CD14-positive monocyte (primary cell): ENCODE measurements around the gene PARD6B. TPM values are rescaled to one million over a fixed set of nuclear protein-coding genes. Genes with fewer than 3 reads are reported as not detected.

ENCODE experiments used
- DNase-seq, 3 donors: peaks; one replicate each; pipeline ENCODE4 v3.0.0-alpha.2; 2011 to 2022
- H2AFZ ChIP-seq: 2 replicates; pipeline ENCODE4 v1.6.0; 2012; ENCODE audit warnings: mild to moderate bottlenecking, low read depth, low read length, inconsistent platforms; ENCODE audit not compliant: insufficient read depth, poor library complexity, severe bottlenecking
- H3K27ac ChIP-seq, 2 donors: 1 replicate in 1 of 2; 2 replicates in 1 of 2; pipeline ENCODE4 v1.5.1; 2012 to 2013; ENCODE audit warnings: low read length in 2 of 2, control low read depth in 1 of 2, inconsistent platforms in 1 of 2, low read depth in 1 of 2, mild to moderate bottlenecking in 1 of 2
- H3K27me3 ChIP-seq, 2 donors: one replicate each; pipeline versions ENCODE4 v1.6.0 to v1.6.1; 2011 to 2013; ENCODE audit warnings: low read length in 2 of 2; ENCODE audit not compliant: control insufficient read depth in 2 of 2, insufficient read depth in 2 of 2
- H3K36me3 ChIP-seq, 2 donors: replicated peaks in 1 of 2; 1 replicate in 1 of 2; 2 replicates in 1 of 2; pipeline versions ENCODE4 v1.5.1 to v1.6.1; 2012 to 2013; ENCODE audit warnings: low read length in 2 of 2, control low read depth in 1 of 2, inconsistent platforms in 1 of 2, mild to moderate bottlenecking in 1 of 2; ENCODE audit not compliant: insufficient read depth in 2 of 2, control insufficient read depth in 1 of 2
- H3K4me1 ChIP-seq, 2 donors: 1 replicate in 1 of 2; 2 replicates in 1 of 2; pipeline versions ENCODE4 v1.5.1 to v1.6.1; 2012 to 2013; ENCODE audit warnings: low read length in 2 of 2, control low read depth in 1 of 2, inconsistent platforms in 1 of 2, mild to moderate bottlenecking in 1 of 2, moderate library complexity in 1 of 2; ENCODE audit not compliant: insufficient read depth in 2 of 2, control insufficient read depth in 1 of 2
- H3K4me2 ChIP-seq: replicated peaks from 2 replicates; pipeline ENCODE3; 2012; ENCODE audit warnings: low read length, moderate library complexity, mild to moderate bottlenecking; ENCODE audit not compliant: poor library complexity, severe bottlenecking; ENCODE audit errors: extremely low read depth
- H3K4me3 ChIP-seq, 3 experiments: fragments of 200-600 bp in 1 of 3; sonication (generic) in 1 of 3; replicated peaks in 1 of 3; 1 replicate in 2 of 3; 2 replicates in 1 of 3; pipeline ENCODE4 v1.5.1; 2011 to 2013; ENCODE audit warnings: low read length in 3 of 3, mild to moderate bottlenecking in 3 of 3, control low read depth in 2 of 3, low read depth in 2 of 3, inconsistent platforms in 1 of 3, moderate library complexity in 1 of 3
- H3K79me2 ChIP-seq: 2 replicates; pipeline ENCODE4 v1.6.0; 2012; ENCODE audit warnings: mild to moderate bottlenecking, control low read depth, inconsistent platforms, low read length, moderate library complexity; ENCODE audit not compliant: insufficient read depth
- H3K9ac ChIP-seq: 2 replicates; pipeline ENCODE4 v1.6.0; 2017; ENCODE audit warnings: low read length, mild to moderate bottlenecking; ENCODE audit not compliant: insufficient read depth, poor library complexity, severe bottlenecking
- H3K9me3 ChIP-seq, 2 donors: replicated peaks in 1 of 2; 1 replicate in 1 of 2; 2 replicates in 1 of 2; pipeline versions ENCODE4 v1.5.1 to v1.6.1; 2012 to 2013; ENCODE audit warnings: low read length in 2 of 2, control low read depth in 1 of 2; ENCODE audit not compliant: control insufficient read depth in 1 of 2, insufficient read depth in 1 of 2
- H4K20me1 ChIP-seq: 2 replicates; pipeline ENCODE4 v1.6.0; 2012; ENCODE audit warnings: mild to moderate bottlenecking, low read length, control low read depth, moderate library complexity; ENCODE audit not compliant: insufficient read depth
- H3K27ac Mint-ChIP-seq, 7 donors: one replicate each; pipeline ENCODE4 v1.8.0; 2020; ENCODE audit warnings: mild to moderate bottlenecking in 7 of 7, mixed read lengths in 7 of 7, moderate library complexity in 6 of 7, inconsistent platforms in 2 of 7
- H3K27me3 Mint-ChIP-seq, 3 donors: one replicate each; pipeline ENCODE4 v1.8.0; 2021 to 2022; ENCODE audit warnings: low read depth in 3 of 3, mild to moderate bottlenecking in 3 of 3, mixed read lengths in 3 of 3, moderate library complexity in 3 of 3, inconsistent platforms in 1 of 3
- H3K36me3 Mint-ChIP-seq, 2 donors: one replicate each; pipeline ENCODE4 v1.8.0; 2020; ENCODE audit warnings: mixed read lengths in 2 of 2, inconsistent platforms in 1 of 2, mild to moderate bottlenecking in 1 of 2
- H3K4me1 Mint-ChIP-seq: one replicate; pipeline ENCODE4 v1.8.0; 2020; ENCODE audit warnings: mild to moderate bottlenecking, mixed read lengths
- H3K4me3 Mint-ChIP-seq, 2 donors: one replicate each; pipeline ENCODE4 v1.8.0; 2020; ENCODE audit warnings: mild to moderate bottlenecking in 2 of 2, mixed read lengths in 2 of 2, moderate library complexity in 1 of 2
- H3K9me3 Mint-ChIP-seq, 7 donors: one replicate each; pipeline ENCODE4 v1.8.0; 2020 to 2022; ENCODE audit warnings: mixed read lengths in 7 of 7, mild to moderate bottlenecking in 6 of 7, moderate library complexity in 6 of 7, inconsistent platforms in 2 of 7
- WGBS: methylation state at CpG from one replicate; pipeline ENCODE4 v1.1.5; 2013; ENCODE audit warnings: missing lambda C conversion rate; ENCODE audit not compliant: insufficient coverage; 5-methylcytosine and 5-hydroxymethylcytosine counted together
- intact Hi-C, 2 donors: fragments of 100-400 bp; cut with micrococcal nuclease; formaldehyde crosslinking; loops; one replicate each; pipeline versions ENCODE4 v1.15.0 to v1.15.1; 2023
- polyA plus RNA-seq, 3 donors: library from polyadenylated mRNA; depleted of rRNA in 1 of 3; unstranded in 2 of 3; stranded (reverse) in 1 of 3; fragments of 300-500 nt in 2 of 3; fragments of >200 nt in 1 of 3; fragmentation: Illumina TruSeq in 2 of 3; gene quantifications; 1 replicate in 2 of 3; 2 replicates in 1 of 3; pipeline ENCODE4 v1.2.3, GENCODE V29; 2012 to 2021
- TF ChIP-seq, protein P1 (sequence below): fragments of 200-600 bp; IDR thresholded peaks from one replicate; pipeline ENCODE4 v1.8.0; 2022; ENCODE audit warnings: antibody characterized with exemption, mild to moderate bottlenecking

Gene PARD6B
- polyA plus RNA-seq, 3 donors = 0.04 to 0.13 (median 0.13) TPM

GRCh38 chr20:50717312-50717711, 14.1 kb upstream of the PARD6B start:
- Histone ChIP-seq H2AFZ (no peak overlapping the region), H3K36me3 (no peaks in the 10 kb centered on the region), H3K79me2 (no peaks in the 10 kb centered on the region), H3K9ac (no peak overlapping the region), H3K9me3 (no peaks in the 10 kb centered on the region), H3K27me3 (no peaks in the 10 kb centered on the region), H3K4me2 (no peak overlapping the region), H3K4me3 (no peak overlapping the region), H3K4me1 (no peaks in the 10 kb centered on the region), H3K27ac (no peak overlapping the region), H4K20me1 (no peaks in the 10 kb centered on the region)
- Mint-ChIP-seq H3K27me3 (peaks cover 3 to 19% (median 11%) of the 10 kb centered on the region in 3 donors), H3K9me3 (no peaks in the 10 kb centered on the region), H3K36me3 (no peaks in the 10 kb centered on the region), H3K27ac (no peak overlapping the region), H3K4me1 (peaks cover 2% of the 10 kb centered on the region), H3K4me3 (no peak overlapping the region)
- no peak for DNase-seq
- intact Hi-C loops = no loop called here
- TF ChIP-seq, protein P1, sequence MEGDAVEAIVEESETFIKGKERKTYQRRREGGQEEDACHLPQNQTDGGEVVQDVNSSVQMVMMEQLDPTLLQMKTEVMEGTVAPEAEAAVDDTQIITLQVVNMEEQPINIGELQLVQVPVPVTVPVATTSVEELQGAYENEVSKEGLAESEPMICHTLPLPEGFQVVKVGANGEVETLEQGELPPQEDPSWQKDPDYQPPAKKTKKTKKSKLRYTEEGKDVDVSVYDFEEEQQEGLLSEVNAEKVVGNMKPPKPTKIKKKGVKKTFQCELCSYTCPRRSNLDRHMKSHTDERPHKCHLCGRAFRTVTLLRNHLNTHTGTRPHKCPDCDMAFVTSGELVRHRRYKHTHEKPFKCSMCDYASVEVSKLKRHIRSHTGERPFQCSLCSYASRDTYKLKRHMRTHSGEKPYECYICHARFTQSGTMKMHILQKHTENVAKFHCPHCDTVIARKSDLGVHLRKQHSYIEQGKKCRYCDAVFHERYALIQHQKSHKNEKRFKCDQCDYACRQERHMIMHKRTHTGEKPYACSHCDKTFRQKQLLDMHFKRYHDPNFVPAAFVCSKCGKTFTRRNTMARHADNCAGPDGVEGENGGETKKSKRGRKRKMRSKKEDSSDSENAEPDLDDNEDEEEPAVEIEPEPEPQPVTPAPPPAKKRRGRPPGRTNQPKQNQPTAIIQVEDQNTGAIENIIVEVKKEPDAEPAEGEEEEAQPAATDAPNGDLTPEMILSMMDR = no peak
- WGBS = no CpG with 5 or more reads among the region's 2 CpGs

DNA sequence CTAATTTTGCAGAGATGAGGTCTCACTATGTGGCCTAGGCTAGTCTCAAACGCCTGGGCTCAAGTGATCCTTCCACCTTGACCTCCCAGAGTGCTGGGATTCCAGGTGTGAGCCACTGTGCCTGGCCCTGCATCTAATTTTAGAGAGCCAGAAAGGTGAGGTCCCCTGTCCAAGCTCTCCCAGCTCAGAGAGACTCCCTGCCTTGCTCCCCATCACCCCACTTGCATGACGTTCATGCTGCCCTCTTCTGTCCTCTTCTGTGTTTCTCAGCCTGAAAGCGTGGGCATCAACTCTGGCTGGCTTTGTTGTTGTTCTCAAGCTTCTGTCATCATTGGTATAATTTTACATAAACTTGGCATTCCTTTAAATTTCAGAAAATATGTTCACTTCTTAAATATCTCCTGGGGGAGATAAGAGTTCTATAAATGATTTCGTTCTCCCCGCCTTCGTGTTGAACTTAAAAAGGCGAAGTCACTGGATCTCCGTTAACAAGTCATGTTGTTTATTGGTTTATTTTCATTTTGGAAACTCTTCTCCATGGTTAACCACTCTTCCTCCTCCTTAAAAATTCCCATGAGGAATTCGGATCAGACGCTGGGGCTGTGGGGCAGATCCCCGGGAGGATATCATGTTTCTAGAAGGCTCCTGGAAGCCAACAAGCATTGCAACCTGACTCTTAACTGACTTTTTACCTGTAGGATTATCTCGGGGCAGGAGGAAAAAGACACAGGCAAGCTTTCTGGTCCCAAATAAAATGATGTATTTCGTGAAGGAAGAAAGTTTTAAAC, 13.2 kb upstream of the PARD6B start:
- TF ChIP-seq, protein P1 = no peak
- no peaks in the 10 kb centered on the region for H4K20me1 ChIP-seq
- no peaks in the 10 kb centered on the region for H3K4me1 ChIP-seq
- H3K27ac Mint-ChIP-seq = no peak overlapping the region
- H3K27me3 ChIP-seq = no peaks in the 10 kb centered on the region
- no peak overlapping the region for H3K27ac ChIP-seq
- H3K9me3 Mint-ChIP-seq = no peaks in the 10 kb centered on the region
- peaks cover 3 to 18% (median 4%) of the 10 kb centered on the region in 3 donors for H3K27me3 Mint-ChIP-seq
- no peaks in the 10 kb centered on the region for H3K9me3 ChIP-seq
- peaks cover 2% of the 10 kb centered on the region for H3K4me1 Mint-ChIP-seq
- 88% methylated on average over 6 of the region's 13 CpGs for WGBS
- H3K79me2 ChIP-seq = no peaks in the 10 kb centered on the region
- DNase-seq = no peak
- no peak overlapping the region for H3K9ac ChIP-seq
- H3K4me3 Mint-ChIP-seq = no peak overlapping the region
- intact Hi-C loops = no loop called here
- no peaks in the 10 kb centered on the region for H3K36me3 Mint-ChIP-seq
- H3K36me3 ChIP-seq = no peaks in the 10 kb centered on the region
- no peak overlapping the region for H3K4me2 ChIP-seq
- H2AFZ ChIP-seq = no peak overlapping the region
- no peak overlapping the region for H3K4me3 ChIP-seq
